GM19239 (cell line): ENCODE results near the gene PEX1.
"Not testable (repeated sequence)": the region's sequence is repeated elsewhere in the genome, so short reads cannot be mapped to it uniquely, and the experiment has no call there.

ENCODE experiments used
- DNase-seq: peaks from one replicate; pipeline ENCODE4 v3.0.0; 2011; ENCODE audit warnings: low spot score; ENCODE audit not compliant: insufficient read length
- FAIRE-seq: peaks from 2 replicates; lab custom pipeline; 2011; peaks lifted over from hg19 to GRCh38; lab: Jason Lieb, UNC

PEX1 gene

GRCh38 chr7:92508946-92509345, 19.4 kb downstream of the PEX1 start:
- FAIRE-seq = no peak
- DNase-seq = no peak

- DNase-seq = no peak
- FAIRE-seq = no peak
Measured at GRCh38 chr7:92506363-92506762, 22.0 kb downstream of the PEX1 start.

GRCh38 chr7:92504563-92504962, 23.8 kb downstream of the PEX1 start:
- no peak for FAIRE-seq
- DNase-seq = no peak

- FAIRE-seq = no peak
Measured at GRCh38 chr7:92503767-92504166, 24.6 kb downstream of the PEX1 start.

GRCh38 chr7:92498557-92498956, 29.8 kb downstream of the PEX1 start:
- FAIRE-seq = no peak
- DNase-seq = no peak

More at GRCh38 chr7:92503767-92504166, 24.6 kb downstream of the PEX1 start:
- DNase-seq = no peak

GRCh38 chr7:92496876-92497275, 31.4 kb downstream of the PEX1 start:
- FAIRE-seq = no peak
- no peak for DNase-seq

GRCh38 chr7:92489634-92490033, 38.7 kb downstream of the PEX1 start:
- DNase-seq (no peak), FAIRE-seq (peak; percentile 48)

GRCh38 chr7:92487804-92488203, 40.5 kb downstream of the PEX1 start:
- no peak for FAIRE-seq
- no peak for DNase-seq

- DNase-seq = no peak
- FAIRE-seq = no peak
Measured at GRCh38 chr7:92485974-92486373, 42.3 kb downstream of the PEX1 start.

GRCh38 chr7:92485267-92485892, 42.9 kb downstream of the PEX1 start:
- no peak for FAIRE-seq

GRCh38 chr7:92484226-92484625, 44.1 kb downstream of the PEX1 start:
- DNase-seq, FAIRE-seq: not testable (repeated sequence)

More at GRCh38 chr7:92485267-92485892, 42.9 kb downstream of the PEX1 start:
- no peak for DNase-seq

GRCh38 chr7:92483624-92484023, 44.7 kb downstream of the PEX1 start:
- not testable (repeated sequence) for FAIRE-seq

GRCh38 chr7:92479146-92479545, 49.2 kb downstream of the PEX1 start:
- not testable (repeated sequence) for FAIRE-seq, DNase-seq

More at GRCh38 chr7:92483624-92484023, 44.7 kb downstream of the PEX1 start:
- not testable (repeated sequence) for DNase-seq

GRCh38 chr7:92478711-92479110, 49.6 kb downstream of the PEX1 start:
- DNase-seq = no peak
- no peak for FAIRE-seq

- FAIRE-seq = no peak
- no peak for DNase-seq
Measured at GRCh38 chr7:92478095-92478494, 50.2 kb downstream of the PEX1 start.

GRCh38 chr7:92477681-92478080, 50.6 kb downstream of the PEX1 start, which contains the start of gene ERVW-1:
TSS of gene ERVW-1 (minus strand) at chr7:92477946. CDS start at chr7:92470381, 7,565 bp downstream.
- not testable (repeated sequence) for FAIRE-seq, DNase-seq

- not testable (repeated sequence) for DNase-seq, FAIRE-seq
Measured at GRCh38 chr7:92475851-92476590, 52.3 kb downstream of the PEX1 start.

GRCh38 chr7:92475261-92475770, 53.0 kb downstream of the PEX1 start:
- not testable (repeated sequence) for DNase-seq, FAIRE-seq

GRCh38 chr7:92473989-92474388, 54.3 kb downstream of the PEX1 start:
- not testable (repeated sequence) for DNase-seq, FAIRE-seq

- FAIRE-seq, DNase-seq: not testable (repeated sequence)
Measured at GRCh38 chr7:92468589-92468988, 59.7 kb downstream of the PEX1 start.

- no peak for DNase-seq
- FAIRE-seq = no peak
Measured at GRCh38 chr7:92466682-92467081, 61.6 kb downstream of the PEX1 start.
